K562 (cell line): ENCODE measurements around the gene ELFN2.

ENCODE experiments used
- ATF6 ChIP-seq: sonication (generic); formaldehyde crosslinking; IDR thresholded peaks from 2 replicates; pipeline ENCODE4 v1.4.0; 2020; ENCODE audit warnings: mild to moderate bottlenecking, missing genetic modification reagents
- BMI1 ChIP-seq: fragments of 150-350 bp; IDR thresholded peaks from 2 replicates; pipeline ENCODE4 v1.6.1; 2014; ENCODE audit warnings: low read length
- CTCF ChIP-seq, 3 experiments: IDR thresholded peaks in 2 of 3; conservative IDR thresholded peaks in 1 of 3; 2 replicates each; pipeline ENCODE4 v1.5.1; 2011 to 2012; ENCODE audit warnings: low read length in 3 of 3, mild to moderate bottlenecking in 3 of 3, control low read depth in 2 of 3, improper control_type of control experiment in 1 of 3, inconsistent platforms in 1 of 3, low read depth in 1 of 3, mixed read lengths in 1 of 3, moderate library complexity in 1 of 3; ENCODE audit not compliant: insufficient read depth in 2 of 3
- E2F6 ChIP-seq, 2 experiments: IDR thresholded peaks; 2 replicates each; pipeline ENCODE4 v1.6.1; 2011; ENCODE audit warnings: borderline replicate concordance in 1 of 2, control low read depth in 1 of 2, low read depth in 1 of 2, low read length in 1 of 2, mild to moderate bottlenecking in 1 of 2, mixed read lengths in 1 of 2, moderate library complexity in 1 of 2; ENCODE audit not compliant: insufficient read depth in 1 of 2, insufficient read length in 1 of 2, poor library complexity in 1 of 2, severe bottlenecking in 1 of 2; ENCODE audit errors: extremely low read depth in 1 of 2
- EGR1 ChIP-seq: fragments of 450-650 bp; conservative IDR thresholded peaks from 2 replicates; pipeline ENCODE4 v1.6.1; 2017; ENCODE audit warnings: mild to moderate bottlenecking
- FOXJ3 ChIP-seq: sonication (generic); formaldehyde crosslinking; IDR thresholded peaks from 2 replicates; pipeline ENCODE4 v1.4.0; 2020; ENCODE audit warnings: mild to moderate bottlenecking, missing genetic modification reagents
- GTF2E2 ChIP-seq: fragments of 200-800 bp; sonication (Bioruptor generic); IDR thresholded peaks from 2 replicates; pipeline ENCODE4 v1.6.1; 2016; ENCODE audit warnings: missing genetic modification characterization, missing compliant biosample characterization
- PREB ChIP-seq: sonication (generic); formaldehyde crosslinking; IDR thresholded peaks from 2 replicates; pipeline ENCODE4 v1.8.1; 2023; ENCODE audit warnings: mild to moderate bottlenecking, missing genetic modification reagents
- RBM39 ChIP-seq: fragments of 200-400 bp; formaldehyde crosslinking; optimal IDR thresholded peaks from 2 replicates; pipeline ENCODE3; 2018; ENCODE audit warnings: low read depth, low read length
- SMAD1 ChIP-seq: fragments of 150-350 bp; IDR thresholded peaks from 2 replicates; pipeline ENCODE4 v1.6.1; 2014; ENCODE audit warnings: low read length, low read depth; ENCODE audit not compliant: partially characterized antibody
- TRIM24 ChIP-seq, 2 experiments: fragments of 450-650 bp; IDR thresholded peaks; 2 replicates each; pipeline ENCODE4 v1.6.1; 2016

GRCh38 chr22:37442537-37442936, 15.3 kb upstream of the ELFN2 start:
- TF ChIP-seq FOXJ3 (no peak), CTCF (IDR thresholded peaks at IDR 0.05 in 2 of 3, conservative IDR thresholded peaks at IDR 0.05 in 1 of 3; ENCODE audit: insufficient read depth in 2 of 3, low read depth in 1 of 3, low read length in 3 of 3) (no peak), ATF6 (CRISPR knock-in tag) (no peak), TRIM24 (IDR thresholded peaks at IDR 0.05) (no peak), BMI1 (no peak), RBM39 (no peak), GTF2E2 (tag) (no peak), PREB (no peak), EGR1 (no peak), SMAD1 (no peak), E2F6 (IDR thresholded peaks at IDR 0.05; ENCODE audit: borderline replicate concordance in 1 of 2, extremely low read depth in 1 of 2, insufficient read depth in 1 of 2, insufficient read length in 1 of 2, low read depth in 1 of 2, low read length in 1 of 2, poor library complexity in 1 of 2, severe bottlenecking in 1 of 2) (no peak)
